ENCODE data around the gene FCGBP.
"Not testable (repeated sequence)": the region's sequence is repeated elsewhere in the genome, so short reads cannot be mapped to it uniquely, and the experiment has no call there.

Gene FCGBP

DNA sequence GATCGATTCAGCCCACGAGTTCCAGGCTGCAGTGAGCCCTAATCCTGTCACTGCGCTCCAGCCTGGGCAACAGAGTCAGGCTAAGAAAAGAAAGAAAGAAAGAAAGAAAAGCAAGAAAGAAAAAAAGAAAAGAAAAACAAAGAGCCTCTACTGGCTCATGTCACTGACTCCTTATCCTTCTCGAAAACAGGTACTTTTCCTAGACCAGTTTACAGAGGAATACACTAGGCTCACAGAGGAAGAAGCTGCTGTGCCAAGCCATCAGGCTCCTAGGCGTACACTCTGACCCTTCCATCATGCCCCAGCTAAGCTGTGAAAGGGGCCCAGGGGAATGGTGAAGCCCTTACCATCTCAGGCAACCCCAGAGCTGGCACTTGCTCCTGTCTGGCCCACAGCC, 41.9 kb downstream of the FCGBP start:
- in situ Hi-C loops (cut with MboI; ENCODE audit: low sequenced_read_pairs), result not testable (repeated sequence)

DNA sequence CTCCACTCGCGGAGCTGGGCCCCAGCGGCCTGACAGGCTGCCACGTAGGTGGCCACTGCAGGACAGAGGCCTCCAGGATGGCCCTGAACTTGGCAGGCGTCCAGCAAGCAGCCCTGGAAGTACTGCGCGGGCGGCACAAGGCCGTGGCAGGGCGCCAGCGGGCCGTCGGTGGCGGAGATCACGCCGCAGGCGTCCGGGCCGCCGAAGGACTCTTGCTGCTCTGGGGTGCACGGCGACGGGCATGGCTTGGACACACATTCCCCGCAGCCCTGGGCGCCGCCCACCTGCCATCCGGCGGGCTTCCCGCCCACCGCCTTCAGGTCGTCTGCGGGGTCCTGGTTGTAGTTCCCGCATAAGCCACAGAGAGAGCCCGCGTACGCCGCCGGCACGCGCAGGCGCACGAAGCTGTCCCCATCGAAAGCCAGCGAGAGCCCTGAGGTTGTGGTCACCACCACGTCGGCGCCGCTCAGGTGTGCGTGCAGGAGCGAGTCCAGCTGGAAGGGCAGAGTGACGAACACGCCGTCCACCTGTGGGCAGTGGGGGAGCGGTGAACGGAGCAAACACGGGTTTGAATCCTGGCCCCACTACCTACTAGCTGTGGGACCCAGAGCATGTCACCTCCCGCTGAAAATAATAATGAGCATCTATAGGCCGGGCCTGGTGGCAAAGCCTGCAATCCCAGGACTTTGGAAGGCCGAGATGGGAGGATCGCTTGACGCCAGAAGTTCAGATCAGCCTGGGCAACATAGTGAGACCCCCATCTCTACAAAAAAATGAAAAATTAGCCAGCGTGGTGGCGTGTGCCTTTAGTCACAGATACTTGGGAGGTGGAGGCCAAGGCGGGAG, 42.6 kb downstream of the FCGBP start:
- in situ Hi-C loops (cut with MboI; ENCODE audit: low sequenced_read_pairs), result not testable (repeated sequence)

DNA sequence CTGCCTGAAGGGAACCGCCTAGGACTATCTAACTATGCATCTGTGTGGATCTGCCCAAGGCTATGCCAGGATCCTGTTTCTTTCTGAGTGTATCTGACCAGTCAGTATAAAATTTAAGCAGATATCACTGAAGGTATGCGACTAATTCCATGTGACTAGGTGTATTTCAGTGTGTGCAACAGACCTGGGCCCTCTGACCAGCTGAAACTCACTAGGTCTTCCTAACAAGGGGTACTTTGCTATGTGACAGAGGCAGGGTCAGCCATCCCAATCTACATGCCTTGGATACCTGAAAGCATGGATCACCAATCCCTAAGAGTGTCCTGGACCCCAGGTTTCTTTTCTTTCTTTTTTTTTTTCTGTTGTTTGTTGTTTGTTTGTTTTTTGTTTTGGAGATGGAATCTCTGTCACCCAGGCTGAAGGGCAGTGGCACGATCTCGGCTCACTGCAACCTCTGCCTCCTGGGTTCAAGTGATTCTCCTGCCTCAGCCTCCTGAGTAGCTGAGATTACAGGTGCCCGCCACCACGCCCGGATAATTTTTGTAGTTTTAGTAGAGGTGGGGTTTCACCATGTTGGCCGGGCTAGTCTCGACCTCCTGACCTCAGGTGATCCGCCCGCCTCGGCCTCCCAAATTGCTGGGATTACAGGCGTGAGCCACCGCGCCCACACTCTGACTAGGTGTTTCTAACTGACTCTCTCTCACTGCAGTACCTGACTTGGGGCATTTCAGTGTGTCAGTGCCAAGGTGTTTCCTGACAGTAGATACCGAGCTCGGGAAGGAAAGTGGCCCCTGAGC, 43.5 kb downstream of the FCGBP start:
- in situ Hi-C loops (cut with MboI; ENCODE audit: low sequenced_read_pairs), result no loop called here

DNA sequence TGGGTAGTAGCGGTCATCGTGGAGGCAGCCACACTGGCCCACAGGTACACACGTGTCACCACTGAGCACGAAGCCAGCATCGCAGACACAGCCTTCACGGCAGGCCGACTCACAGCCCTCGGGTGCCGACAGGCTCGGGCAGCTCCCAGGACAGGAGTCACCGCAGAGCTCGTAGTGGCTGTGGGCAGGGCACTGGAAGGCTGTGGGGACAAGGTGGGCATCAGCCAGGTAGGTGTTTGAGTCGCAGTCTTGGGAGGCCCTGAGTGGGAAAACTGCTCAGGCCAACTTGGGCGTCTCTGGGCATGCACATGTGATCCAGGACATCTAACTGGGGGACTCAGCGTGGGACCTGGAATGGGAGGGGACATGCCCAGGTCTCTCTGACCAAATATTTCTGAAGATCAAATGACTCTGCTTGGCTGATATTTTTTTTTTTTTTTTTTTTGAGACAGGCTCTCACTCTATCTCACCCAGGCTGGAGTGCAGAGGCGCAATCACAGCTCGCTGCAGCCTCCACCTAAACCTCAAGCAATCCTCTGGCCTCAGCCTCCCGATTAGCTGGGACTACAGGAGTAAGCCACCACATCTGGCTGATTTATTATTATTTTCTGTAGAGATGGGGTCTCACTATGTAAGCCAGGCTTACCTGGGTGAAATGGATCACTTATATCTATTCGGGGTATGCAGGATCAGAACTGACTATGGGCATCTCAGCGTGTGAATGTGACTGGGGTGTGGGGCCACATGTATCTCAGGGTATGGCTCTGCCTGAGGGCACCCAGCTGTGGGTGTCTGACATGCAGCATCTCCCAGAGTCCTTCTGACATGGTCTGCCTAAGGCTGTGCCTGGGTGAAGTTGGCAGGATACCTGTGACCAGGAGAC, 44.3 kb downstream of the FCGBP start:
- in situ Hi-C loops (cut with MboI; ENCODE audit: low sequenced_read_pairs), result not testable (repeated sequence)

DNA sequence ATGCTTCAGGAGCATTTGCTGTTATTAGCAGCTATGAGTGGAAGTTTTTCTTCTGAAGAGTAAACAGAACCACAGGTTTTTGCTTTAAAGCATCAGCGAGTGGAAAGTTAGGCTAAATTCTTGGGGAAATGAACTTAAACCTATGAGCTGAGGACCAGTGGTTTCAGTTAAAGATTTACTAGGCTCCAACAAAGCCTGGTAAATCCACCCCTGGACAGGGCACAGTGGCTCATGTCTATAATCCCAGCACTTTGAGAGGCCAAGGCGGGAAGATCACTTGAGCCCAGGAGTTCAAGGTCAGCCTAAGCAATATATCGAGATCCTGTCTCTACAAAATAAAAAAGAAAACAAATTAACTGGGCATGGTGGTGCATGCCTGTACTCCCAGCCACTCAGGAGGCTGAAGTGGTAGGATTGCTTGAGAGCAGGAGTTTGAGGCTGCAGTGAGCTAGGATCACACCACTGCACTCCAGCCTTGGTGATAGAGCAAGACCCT, 46.9 kb downstream of the FCGBP start:
- in situ Hi-C loops (cut with MboI; ENCODE audit: low sequenced_read_pairs), result not testable (repeated sequence)

DNA sequence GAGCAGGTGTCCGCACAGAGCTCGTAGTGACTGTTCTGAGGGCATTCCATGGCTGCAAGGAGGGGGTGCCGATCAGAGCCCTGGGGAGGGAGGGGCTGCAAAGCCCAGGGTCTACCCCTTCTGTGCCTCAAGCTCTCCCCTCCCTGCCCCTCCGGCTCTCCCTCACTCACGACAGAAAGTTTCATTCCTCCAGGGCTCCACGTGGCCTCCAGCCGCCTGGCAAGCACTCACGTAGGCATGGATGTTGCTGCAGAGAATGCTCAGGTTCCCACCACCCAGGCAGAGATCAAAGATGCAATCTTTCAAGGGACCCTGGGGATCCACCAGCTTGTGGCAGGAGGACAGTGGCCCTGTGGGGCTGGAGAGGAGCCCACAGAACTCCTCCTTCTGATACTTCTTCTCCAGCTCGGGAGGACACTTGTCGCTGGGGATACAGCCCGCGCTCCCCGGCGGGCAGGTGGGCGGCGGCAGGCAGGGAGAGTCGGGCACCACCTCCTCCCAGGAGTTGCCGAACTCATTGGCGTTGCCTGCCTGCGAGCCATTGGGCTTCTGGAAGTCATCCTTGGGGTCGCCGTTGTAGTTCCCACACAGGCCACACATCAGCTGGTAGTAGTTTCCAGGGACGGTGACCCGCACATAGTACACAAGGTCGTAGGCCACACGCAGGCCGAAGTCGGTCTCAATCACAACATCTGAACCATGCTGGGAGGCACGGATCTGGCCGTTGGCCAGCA, 48.4 kb downstream of the FCGBP start:
- in situ Hi-C loops (cut with MboI; ENCODE audit: low sequenced_read_pairs), result not testable (repeated sequence)

DNA sequence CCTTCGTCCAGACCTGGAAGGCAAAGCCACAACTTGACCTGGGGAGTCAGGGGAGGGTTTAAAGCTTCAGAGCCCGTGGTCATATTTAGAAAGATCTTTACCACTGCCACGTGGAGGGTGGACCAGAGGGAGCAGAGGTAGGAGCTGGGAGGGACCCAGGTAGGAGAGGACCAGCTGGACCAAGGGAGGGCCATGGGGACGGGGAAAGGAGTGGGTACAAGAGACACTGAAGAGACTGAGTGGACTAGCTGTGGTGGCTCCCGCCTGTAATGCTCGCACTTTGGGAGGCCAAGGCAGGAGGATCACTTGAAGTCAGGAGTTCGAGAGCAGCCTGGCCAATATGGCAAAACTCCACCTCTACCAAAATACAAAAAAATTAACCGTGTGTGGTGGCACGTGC, 49.7 kb downstream of the FCGBP start:
- in situ Hi-C loops (cut with MboI; ENCODE audit: low sequenced_read_pairs), result not testable (repeated sequence)
